HPDE6-E6E7 (cell line): ENCODE results near the gene ANK2.

Experiments used
- DNase-seq: peaks from one replicate; pipeline ENCODE4 v3.0.0; 2011; ENCODE audit warnings: missing footprints; ENCODE audit errors: extremely low spot score

ANK2 gene

GRCh38 chr4:113397114-113397701, 347.8 kb downstream of the ANK2 start:
- no peak for DNase-seq

- peak; percentile 32 for DNase-seq
Measured at GRCh38 chr4:113398441-113399143, 349.1 kb downstream of the ANK2 start.

GRCh38 chr4:113404167-113404571, 354.7 kb downstream of the ANK2 start:
- no peak for DNase-seq

- no peak for DNase-seq
Measured at GRCh38 chr4:113404841-113405240, 355.4 kb downstream of the ANK2 start.

- DNase-seq = no peak
Measured at GRCh38 chr4:113405874-113406722, 356.6 kb downstream of the ANK2 start.

GRCh38 chr4:113406723-113407016, 357.2 kb downstream of the ANK2 start:
- no peak for DNase-seq

- no peak for DNase-seq
Measured at GRCh38 chr4:113407409-113407808, 358.0 kb downstream of the ANK2 start.

- no peak for DNase-seq
Measured at GRCh38 chr4:113409181-113409580, 359.7 kb downstream of the ANK2 start.

- DNase-seq = no peak
Measured at GRCh38 chr4:113410686-113411085, 361.2 kb downstream of the ANK2 start.

- DNase-seq = peak; percentile 13
Measured at GRCh38 chr4:113411496-113411938, 362.1 kb downstream of the ANK2 start.

- no peak for DNase-seq
Measured at GRCh38 chr4:113419631-113420030, 370.2 kb downstream of the ANK2 start.

- DNase-seq = no peak
Measured at GRCh38 chr4:113420938-113421337, 371.5 kb downstream of the ANK2 start.

GRCh38 chr4:113423631-113424030, 374.2 kb downstream of the ANK2 start:
- no peak for DNase-seq

GRCh38 chr4:113433116-113433515, 383.7 kb downstream of the ANK2 start:
- no peak for DNase-seq
